Liver (tissue), 3 donors: Measurements from ENCODE around the gene KCNMB2.

Source experiments
- ATF3 ChIP-seq: IDR thresholded peaks from 2 replicates; pipeline ENCODE4 v1.6.1; 2016; ENCODE audit warnings: antibody characterized with exemption
- CTCF ChIP-seq: fragments of 150-350 bp; IDR thresholded peaks from 2 replicates; pipeline ENCODE4 v1.5.1; 2017; ENCODE audit warnings: improper control_type of control experiment, low read depth, low read length; ENCODE audit not compliant: missing input control
- EGR1 ChIP-seq, 2 donors: IDR thresholded peaks; 2 replicates each; pipeline ENCODE4 v1.6.1; 2016 to 2018; ENCODE audit warnings: antibody characterized with exemption in 2 of 2, low read depth in 2 of 2
- FOXA1 ChIP-seq: IDR thresholded peaks from 2 replicates; pipeline ENCODE4 v1.6.1; 2016; ENCODE audit warnings: antibody characterized with exemption
- GABPA ChIP-seq, 2 donors: IDR thresholded peaks in 1 of 2; conservative IDR thresholded peaks in 1 of 2; 2 replicates each; pipeline ENCODE4 v1.6.1; 2016; ENCODE audit warnings: antibody characterized with exemption in 2 of 2, mild to moderate bottlenecking in 1 of 2, moderate library complexity in 1 of 2
- HNF4G ChIP-seq: IDR thresholded peaks from 2 replicates; pipeline ENCODE4 v1.6.1; 2016; ENCODE audit warnings: antibody characterized with exemption
- REST ChIP-seq: IDR thresholded peaks from 2 replicates; pipeline ENCODE4 v1.6.1; 2016; ENCODE audit warnings: antibody characterized with exemption, mild to moderate bottlenecking
- SP1 ChIP-seq: IDR thresholded peaks from 2 replicates; pipeline ENCODE4 v1.6.1; 2018; ENCODE audit warnings: antibody characterized with exemption, mild to moderate bottlenecking
- YY1 ChIP-seq: IDR thresholded peaks from 2 replicates; pipeline ENCODE4 v1.6.1; 2016; ENCODE audit warnings: antibody characterized with exemption, mild to moderate bottlenecking
- ZBTB33 ChIP-seq: IDR thresholded peaks from 2 replicates; pipeline ENCODE4 v1.6.1; 2016; ENCODE audit warnings: antibody characterized with exemption
- donor health status: healthy.
- donor health status: healthy.

GRCh38 chr3:178773358-178773757 lies 237.1 kb downstream of the KCNMB2 start:
- TF ChIP-seq SP1 (no peak), YY1 (no peak), CTCF (no peak), REST (no peak), GABPA (IDR thresholded peaks at IDR 0.05 in 1 of 2, conservative IDR thresholded peaks at IDR 0.05 in 1 of 2) (no peak), HNF4G (no peak), EGR1 (IDR thresholded peaks at IDR 0.05; ENCODE audit: low read depth in 2 of 2) (no peak), FOXA1 (no peak), ZBTB33 (no peak), ATF3 (no peak)
